ENCODE data around the gene SPSB3.

DNA sequence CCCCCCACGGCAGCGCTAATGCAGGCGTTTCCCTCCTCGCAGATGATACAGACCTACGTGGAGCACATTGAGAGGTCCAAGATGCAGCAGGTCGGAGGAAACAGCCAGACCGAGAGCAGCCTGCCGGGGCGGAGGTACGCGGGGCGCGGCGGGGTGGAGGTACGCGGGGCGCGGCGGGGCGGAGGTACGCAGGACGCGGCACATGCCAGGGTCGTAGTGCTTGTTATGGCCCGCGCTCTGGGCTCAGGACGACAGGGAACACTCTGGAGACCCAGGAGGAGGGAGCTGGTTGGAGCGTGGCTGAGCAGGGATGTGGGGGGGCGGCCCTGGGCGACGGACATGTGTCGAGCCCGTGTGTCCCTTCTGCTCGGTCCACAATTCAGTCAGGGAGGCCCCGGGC is 52.9 kb downstream of the SPSB3 start:
- TF ChIP-seq, protein P1, sequence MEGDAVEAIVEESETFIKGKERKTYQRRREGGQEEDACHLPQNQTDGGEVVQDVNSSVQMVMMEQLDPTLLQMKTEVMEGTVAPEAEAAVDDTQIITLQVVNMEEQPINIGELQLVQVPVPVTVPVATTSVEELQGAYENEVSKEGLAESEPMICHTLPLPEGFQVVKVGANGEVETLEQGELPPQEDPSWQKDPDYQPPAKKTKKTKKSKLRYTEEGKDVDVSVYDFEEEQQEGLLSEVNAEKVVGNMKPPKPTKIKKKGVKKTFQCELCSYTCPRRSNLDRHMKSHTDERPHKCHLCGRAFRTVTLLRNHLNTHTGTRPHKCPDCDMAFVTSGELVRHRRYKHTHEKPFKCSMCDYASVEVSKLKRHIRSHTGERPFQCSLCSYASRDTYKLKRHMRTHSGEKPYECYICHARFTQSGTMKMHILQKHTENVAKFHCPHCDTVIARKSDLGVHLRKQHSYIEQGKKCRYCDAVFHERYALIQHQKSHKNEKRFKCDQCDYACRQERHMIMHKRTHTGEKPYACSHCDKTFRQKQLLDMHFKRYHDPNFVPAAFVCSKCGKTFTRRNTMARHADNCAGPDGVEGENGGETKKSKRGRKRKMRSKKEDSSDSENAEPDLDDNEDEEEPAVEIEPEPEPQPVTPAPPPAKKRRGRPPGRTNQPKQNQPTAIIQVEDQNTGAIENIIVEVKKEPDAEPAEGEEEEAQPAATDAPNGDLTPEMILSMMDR (conservative IDR thresholded peaks at IDR 0.05 in 1 of 2, IDR thresholded peaks at IDR 0.05 in 1 of 2; ENCODE audit: low read depth in 1 of 2, low read length in 2 of 2) = no peak
- no peak for TF ChIP-seq EZH2 (IDR thresholded peaks at IDR 0.05; ENCODE audit: low read length, missing control alignments)

Measured in fibroblast of lung (primary cell).